GM18867 (cell line): ENCODE results near the gene USP51.
"Not testable (repeated sequence)": the region's sequence is repeated elsewhere in the genome, so short reads cannot be mapped to it uniquely, and the experiment has no call there.

Experiments
- ATAC-seq: cut with Tn5 transposase; IDR thresholded peaks from one replicate; pipeline ENCODE4 v1.9.1; 2021; ENCODE audit warnings: mild to moderate bottlenecking, moderate library complexity; ENCODE audit not compliant: unreplicated experiment

USP51 gene

DNA sequence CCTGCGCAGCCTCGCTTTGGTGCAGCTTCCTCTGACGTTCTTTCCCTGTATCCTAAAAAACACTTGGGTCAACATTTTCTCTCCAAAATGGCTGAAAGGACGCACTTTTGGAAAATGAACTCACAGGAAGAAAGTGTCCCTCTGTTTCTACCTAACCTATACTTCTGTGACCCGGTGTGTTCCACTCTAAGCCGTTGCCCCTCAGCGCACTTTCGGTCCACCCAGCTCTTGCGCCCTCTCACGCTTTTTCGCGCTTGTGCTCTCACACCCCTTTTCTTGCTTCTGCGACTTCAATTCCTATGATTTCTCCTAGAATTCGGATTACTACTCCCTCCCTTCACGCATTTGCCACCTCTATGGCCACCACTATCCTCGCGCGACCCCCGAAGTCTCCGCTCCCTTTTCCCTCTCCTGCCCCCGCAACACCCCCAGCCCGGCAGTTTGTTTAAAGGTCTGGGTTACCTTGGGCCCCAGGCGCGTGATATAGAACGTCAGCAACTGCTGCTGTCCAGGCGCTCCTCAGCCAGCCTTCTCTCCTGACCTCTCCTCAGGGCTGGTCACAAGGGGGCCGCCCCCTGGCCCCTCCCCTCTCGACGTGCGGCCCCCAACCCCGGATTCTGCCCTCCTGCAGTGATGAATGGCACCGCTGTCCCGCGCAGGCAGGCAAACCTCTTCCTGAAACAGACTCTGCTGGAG is at the start of gene USP51:
Gene USP51 (minus strand): TSS at position 535 of the 696 bp plus-strand sequence. CDS start 909 bp downstream, outside the sequence.
- ATAC-seq: peak; percentile 60

GRCh38 chrX:55524487-55524886 is 34.8 kb upstream of the USP51 start:
- ATAC-seq: no peak

GRCh38 chrX:55523356-55523755 is 33.7 kb upstream of the USP51 start:
- no peak for ATAC-seq

DNA sequence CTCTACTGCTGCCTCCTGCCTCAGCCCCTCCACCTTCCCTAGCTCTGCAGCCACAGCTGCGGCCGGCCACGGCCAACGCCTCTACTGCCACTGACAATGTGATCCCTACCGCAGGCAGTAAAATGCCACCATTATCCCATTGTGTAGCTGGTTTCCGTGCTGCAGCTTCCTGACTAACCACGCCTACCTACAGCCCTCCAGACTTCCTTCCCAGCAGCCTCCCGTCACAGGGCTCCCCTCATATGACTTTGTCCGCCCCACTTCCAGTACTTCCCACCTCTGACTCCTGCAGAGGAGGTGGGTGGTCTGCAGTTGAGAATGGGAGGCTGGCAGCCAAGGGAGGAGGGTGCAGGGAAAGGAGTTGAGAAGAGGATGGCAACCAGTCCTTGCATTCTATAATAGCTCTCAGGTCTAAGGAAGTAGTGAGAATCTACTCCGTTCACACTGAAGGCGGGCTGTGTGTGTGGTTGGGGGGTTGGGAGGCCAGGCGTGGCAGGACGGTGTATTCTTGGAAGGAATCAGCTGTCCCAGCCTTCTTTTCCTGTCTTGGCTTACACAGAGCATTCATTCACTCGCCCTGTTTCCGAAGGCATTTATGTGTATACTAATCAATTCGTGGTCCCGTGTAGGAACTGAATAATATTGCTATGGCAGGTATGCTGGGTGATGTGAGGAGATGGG is 33.1 kb upstream of the USP51 start:
- ATAC-seq: no peak

GRCh38 chrX:55521687-55522086 is 32.0 kb upstream of the USP51 start:
- no peak for ATAC-seq

DNA sequence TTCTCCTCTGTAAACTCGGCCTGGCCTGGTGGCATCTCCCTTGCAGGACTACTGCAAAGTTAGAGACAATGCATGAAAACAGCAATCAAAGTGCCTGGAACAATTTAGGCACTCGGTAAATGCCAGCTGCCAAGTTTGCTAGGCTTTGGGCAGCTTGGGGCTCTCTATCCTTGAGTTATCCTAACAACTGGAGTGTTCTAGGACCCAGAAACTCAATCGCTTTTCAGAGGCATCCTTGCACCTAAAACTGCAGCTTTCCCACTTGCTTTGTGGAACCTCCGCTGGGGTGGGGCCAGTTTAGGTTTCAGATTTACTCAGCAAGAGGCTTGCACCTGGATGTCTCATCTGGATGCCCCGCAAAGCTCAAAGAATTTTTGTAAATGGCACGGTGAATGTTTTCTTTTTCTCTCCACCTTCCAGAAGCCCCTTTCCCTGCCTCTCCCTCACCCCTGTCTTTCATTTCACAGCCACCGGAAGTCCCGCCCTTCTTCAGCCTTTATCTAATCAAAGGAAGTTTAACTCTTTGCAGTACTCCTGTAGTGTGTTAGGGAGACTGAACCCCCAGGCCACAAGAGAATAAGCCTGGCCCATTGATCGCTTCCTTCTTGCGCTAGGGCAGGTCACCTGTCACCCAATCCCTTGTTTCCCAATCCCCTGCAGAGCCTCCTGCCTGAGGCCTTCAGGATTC is 27.3 kb upstream of the USP51 start:
- not testable (repeated sequence) for ATAC-seq

DNA sequence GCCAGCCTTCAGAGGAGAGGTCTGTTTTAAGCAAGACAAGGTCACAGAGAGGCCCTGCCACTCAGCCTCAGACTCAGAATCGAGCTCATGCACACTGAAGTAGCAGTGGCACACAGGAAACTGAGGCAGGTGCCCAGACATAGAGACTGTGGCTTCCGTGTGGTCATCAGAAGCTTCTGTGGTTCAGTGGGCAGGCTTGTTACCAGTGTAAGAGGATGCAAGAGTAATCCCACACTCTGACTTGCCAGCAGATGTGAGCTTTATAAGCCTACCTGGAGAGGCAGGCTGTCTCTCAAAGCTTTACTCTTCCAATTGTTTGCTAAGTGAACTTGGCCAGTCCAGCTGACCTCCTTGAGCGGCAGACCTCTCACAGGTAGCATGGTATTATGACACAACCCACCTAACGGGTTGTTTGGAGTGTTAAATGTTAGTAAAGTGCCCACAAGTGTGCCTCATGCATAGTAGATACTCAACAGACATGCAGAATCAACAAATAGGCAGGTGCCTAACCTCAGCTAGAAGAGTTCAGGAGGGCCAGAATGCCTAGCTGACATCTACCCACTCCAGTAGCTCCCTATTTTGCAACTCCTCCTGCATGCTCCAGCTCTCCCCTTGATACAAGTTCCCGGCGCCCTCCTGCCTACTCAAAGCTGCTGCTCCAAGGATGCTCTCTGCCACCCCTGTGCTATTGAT is 23.5 kb upstream of the USP51 start:
- not testable (repeated sequence) for ATAC-seq

DNA sequence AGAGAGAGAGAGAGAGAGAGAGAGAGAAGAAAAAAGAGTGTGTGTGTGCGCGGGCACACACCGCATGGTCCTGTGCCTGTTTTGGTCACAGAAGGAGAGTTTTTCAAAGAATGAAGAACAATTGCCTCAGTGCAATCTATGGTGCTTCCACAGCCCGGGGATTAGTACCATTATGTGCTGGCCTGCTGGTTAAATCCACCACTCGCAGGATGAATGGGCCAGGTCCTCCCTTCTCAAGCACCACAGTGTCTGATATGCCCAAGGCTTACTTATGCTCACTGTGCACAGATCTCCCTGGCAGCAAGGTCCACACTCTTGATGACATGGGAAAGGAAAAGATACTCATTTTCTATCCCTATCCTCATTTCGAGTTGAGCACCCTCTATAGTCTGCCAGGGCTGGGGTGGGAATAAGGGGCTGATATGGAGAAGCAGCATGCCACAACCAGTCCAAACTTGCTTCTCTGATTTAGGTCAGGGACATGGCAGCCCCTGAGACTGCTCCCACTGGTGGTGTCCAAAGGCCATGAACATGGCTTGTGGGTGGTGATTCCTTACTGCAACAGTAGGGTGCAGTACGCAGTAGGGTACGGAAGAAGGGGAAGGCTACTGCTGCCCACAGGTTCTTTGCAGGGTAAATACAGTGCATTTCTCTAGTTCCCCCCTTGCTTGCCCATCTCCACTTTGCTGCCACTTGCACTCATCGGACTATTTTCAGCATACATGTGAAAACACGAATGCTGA is 18.9 kb upstream of the USP51 start:
- ATAC-seq: peak; percentile 76

DNA sequence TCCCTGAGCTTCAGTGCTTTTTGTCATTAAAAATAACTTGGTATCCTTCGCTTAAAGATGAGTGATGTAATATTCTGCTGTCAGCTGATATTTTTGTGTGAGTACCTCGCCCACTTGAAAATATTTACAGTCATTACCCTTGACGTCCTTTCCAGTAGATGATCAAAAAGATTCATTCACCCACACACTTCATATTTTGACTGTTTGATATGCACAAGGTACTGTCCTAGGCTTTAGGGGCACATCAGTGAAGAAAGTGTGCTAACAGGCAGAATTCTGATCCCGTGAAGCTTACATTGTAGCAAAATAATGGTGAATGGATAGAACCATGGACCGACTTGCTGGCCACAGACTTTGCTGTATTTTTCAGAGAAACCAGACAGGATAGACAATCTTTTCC is 18.1 kb upstream of the USP51 start:
- ATAC-seq: not testable (repeated sequence)

DNA sequence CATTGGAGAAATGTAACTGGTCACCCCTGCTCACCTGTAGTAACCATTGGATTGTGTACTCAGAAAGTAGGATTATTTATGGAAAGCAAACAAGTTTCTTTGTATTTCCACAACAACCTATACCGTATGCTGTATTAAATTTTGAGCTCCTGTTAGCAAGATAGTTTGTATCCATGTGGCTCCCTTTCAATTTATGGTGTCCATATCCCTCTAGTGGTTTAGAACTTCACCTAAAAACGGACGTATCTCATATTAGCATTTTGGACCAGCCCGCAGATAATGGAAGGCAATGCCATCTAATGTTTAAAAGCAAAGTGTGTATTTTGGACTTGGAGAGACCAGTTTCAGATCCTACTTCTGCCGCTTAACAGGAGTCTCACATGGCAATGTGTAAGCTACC is 17.4 kb upstream of the USP51 start:
- ATAC-seq: not testable (repeated sequence)

- ATAC-seq: no peak
These were observed 1.3 kb upstream of the USP51 start for GRCh38 chrX:55490974-55491373.

DNA sequence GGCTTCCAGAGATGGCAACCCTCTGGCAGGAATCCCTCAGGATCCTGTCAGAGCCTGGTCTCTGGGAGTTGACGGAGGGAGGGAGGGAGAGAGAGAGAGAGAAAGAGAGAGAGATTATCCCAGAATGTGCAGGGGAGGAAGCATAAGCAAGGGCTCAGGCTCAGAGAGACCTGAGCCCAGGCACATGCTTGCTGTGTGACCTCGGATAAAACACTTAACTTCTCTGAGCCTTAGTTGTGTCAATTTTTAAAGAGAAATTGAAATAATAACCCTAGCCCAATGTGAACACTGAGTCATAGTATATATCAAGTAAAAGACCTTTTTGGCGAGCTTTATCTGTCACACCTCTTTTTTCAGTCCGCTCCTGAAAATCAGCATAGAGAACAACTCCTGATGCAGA is 473 bp upstream of the USP51 start:
- no peak for ATAC-seq

- peak; percentile 65 for ATAC-seq
These were observed 895 bp downstream of the USP51 start for GRCh38 chrX:55488593-55489313.

- ATAC-seq: no peak
These were observed 1.5 kb downstream of the USP51 start for GRCh38 chrX:55488006-55488592.

- no peak for ATAC-seq
These were observed 2.5 kb downstream of the USP51 start for GRCh38 chrX:55487143-55487542.

DNA sequence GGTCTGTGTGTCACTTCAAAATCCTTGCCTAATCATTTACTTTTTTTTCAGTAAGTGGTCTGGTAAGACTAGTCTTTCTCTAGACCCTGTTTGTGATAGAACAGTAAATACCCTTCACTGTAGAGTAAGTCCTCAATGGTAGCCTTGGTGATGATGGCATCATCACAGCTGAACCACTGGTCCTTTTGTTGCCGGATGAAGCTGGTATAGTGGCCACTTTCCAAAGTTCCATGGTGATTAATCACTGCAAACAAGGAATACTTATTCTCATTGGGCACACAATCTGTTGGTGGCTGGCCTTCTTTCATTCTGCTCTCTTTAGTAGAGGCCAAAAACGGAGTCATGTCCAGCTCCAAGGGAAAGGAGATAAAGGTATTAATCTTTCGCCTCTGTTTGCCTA is 2.9 kb downstream of the USP51 start:
- no peak for ATAC-seq

GRCh38 chrX:55484948-55485347 is 4.7 kb downstream of the USP51 start:
- no peak for ATAC-seq

GRCh38 chrX:55480390-55481062 is 9.1 kb downstream of the USP51 start:
- ATAC-seq: no peak

- ATAC-seq: not testable (repeated sequence)
These were observed 9.7 kb downstream of the USP51 start for GRCh38 chrX:55479956-55480355.
